Pancreas (tissue), 10 donors: ENCODE results near the gene PNPLA7. TPM values are rescaled to one million over a fixed set of nuclear protein-coding genes. Genes with fewer than 3 reads are reported as not detected.
A peak's percentile ranks its signal among the peaks of the same experiment; 100 is the strongest.

Experiments
- ATAC-seq, 4 donors: fragments of 200-7000 bp; cut with Tn5 transposase; one replicate each; pipeline versions ENCODE4 v1.8.0 to v1.9.1; 2020; ENCODE audit warnings: mild to moderate bottlenecking in 4 of 4, moderate library complexity in 4 of 4
- DNase-seq, 6 donors: peaks; one replicate each; pipeline ENCODE4 v3.0.0-alpha.2; 2020
- FAIRE-seq: peaks from 2 replicates; lab custom pipeline; 2012; peaks lifted over from hg19 to GRCh38; lab: Jason Lieb, UNC
- H3K27ac ChIP-seq, 4 donors: fragments of 200-600 bp; sonication (generic); 1 replicate in 3 of 4; 2 replicates in 1 of 4; pipeline versions ENCODE4 v1.5.0 to v1.8.0; 2020
- H3K27me3 ChIP-seq, 4 donors: fragments of 200-600 bp; one replicate each; pipeline ENCODE4 v1.8.0; 2021
- H3K36me3 ChIP-seq, 3 donors: fragments of 200-600 bp; sonication (generic) in 1 of 3; one replicate each; pipeline versions ENCODE4 v1.5.0 to v1.8.0; 2020 to 2021
- H3K4me1 ChIP-seq, 3 donors: fragments of 200-600 bp; one replicate each; pipeline ENCODE4 v1.8.0; 2021
- H3K4me3 ChIP-seq, 4 donors: fragments of 200-600 bp; sonication (generic) in 2 of 4; one replicate each; pipeline versions ENCODE4 v1.5.0 to v1.8.0; 2020 to 2021
- H3K9me3 ChIP-seq, 4 donors: fragments of 200-600 bp; one replicate each; pipeline ENCODE4 v1.8.0; 2021
- WGBS, 2 donors: extraction: QIAGEN DNeasy Blood & Tissue Kit; methylation state at CpG; one replicate each; pipeline ENCODE4 v1.1.7; 2013; 5-methylcytosine and 5-hydroxymethylcytosine counted together
- intact Hi-C, 3 donors: fragments of 100-400 bp; cut with DNase I; formaldehyde crosslinking; loops; one replicate each; pipeline versions ENCODE4 v1.11.1 to v1.14.2; 2022
- polyA plus RNA-seq, 2 donors: library from polyadenylated mRNA; stranded (reverse); fragments of 200-250 nt; gene quantifications; one replicate each; pipeline ENCODE4 v1.2.3, GENCODE V29; 2013
- total RNA-seq, 6 donors: library from RNA; stranded (reverse); fragmentation: NEBNext Ultra II Directional in 4 of 6; extraction: Animal tissue kit (Norgen Biotek cat#: 25700) in 4 of 6; gene quantifications; one replicate each; pipeline versions ENCODE4 v1.2.1 to v1.2.4, GENCODE V29; 2021 to 2023
- TF ChIP-seq, protein P1 (sequence below), 4 donors: fragments of 200-600 bp; sonication (generic) in 3 of 4; IDR thresholded peaks; one replicate each; pipeline versions ENCODE4 v1.5.0 to v1.8.0; 2021; ENCODE audit warnings: antibody characterized with exemption in 4 of 4
- donor health status: healthy with polysubstance abuse.
- donor health status: DM: no; HTN: no; CAD: no; lungs with moderate emphysema.
- donor health status: DM: no; HTN: no; CAD: no.
- donor health status: control.
- donor health status: control.
- donor health status: Bipolar disorder and iron deficiency.
- donor health status: DM: yes; HTN: yes; CAD: no.
- donor health status: DM: no; HTN: no; CAD: no.
- donor health status: DM: no; HTN: no; CAD: no.
- donor health status: DM: yes; HTN: yes; CAD: no.

Gene PNPLA7
- total and polyA plus RNA-seq, 8 donors = 7.1 to 71.8 (median 18.0) TPM

DNA sequence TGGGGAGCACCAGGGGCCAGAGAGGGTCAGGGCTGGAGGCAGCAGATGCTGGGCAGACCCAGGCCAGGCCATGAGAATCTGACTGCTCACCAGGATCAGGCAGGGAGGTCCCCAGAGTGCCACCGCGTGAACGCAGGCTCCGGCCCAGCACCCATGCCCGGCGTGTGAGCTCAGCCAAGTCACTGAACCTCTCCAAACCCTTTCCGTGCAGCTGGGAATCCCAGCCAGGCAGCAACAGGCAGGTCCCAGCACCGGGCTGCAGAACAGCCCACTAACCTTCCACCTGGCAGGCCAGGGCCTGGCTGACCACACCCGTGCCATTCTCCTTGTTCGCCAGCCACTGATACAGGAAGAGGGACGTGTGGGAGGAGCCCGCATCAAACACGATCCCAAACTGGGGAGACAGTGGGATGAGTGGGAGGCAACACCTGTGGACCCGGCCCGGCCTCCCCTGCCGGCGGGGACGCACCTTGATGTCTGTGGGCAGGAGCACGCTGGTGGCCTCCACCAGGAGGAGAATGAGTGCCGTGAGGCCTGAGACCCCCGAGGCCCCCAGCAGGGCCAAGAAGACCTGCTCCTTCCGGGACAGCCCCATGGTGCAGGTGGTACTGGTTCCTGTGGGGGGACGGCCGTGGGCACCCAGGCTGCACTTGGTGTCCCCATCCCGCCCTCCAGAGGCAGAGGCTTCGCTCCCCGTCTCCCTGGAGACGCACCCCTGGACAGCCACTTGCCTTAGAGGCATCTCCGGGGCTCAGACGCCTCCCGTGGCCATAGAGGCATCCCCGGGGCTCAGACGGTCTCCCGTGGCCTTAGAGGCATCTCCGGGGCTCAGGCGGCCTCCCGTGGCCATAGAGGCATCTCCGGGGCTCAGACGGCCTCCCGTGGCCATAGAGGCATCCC, 112.3 kb downstream of the PNPLA7 start:
- intact Hi-C loops = no loop called here
- FAIRE-seq (no peak), ATAC-seq (no peak), DNase-seq (peak in 3 of 6 donors; percentile 47 to 75 (median 56))
- H3K27me3 ChIP-seq = no peaks in the 10 kb centered on the region
- WGBS, 2 donors = 81% methylated on average over 40 of the region's 40 CpGs
- H3K27ac ChIP-seq = no peak overlapping the region
- no peaks in the 10 kb centered on the region for H3K9me3 ChIP-seq
- TF ChIP-seq, protein P1, sequence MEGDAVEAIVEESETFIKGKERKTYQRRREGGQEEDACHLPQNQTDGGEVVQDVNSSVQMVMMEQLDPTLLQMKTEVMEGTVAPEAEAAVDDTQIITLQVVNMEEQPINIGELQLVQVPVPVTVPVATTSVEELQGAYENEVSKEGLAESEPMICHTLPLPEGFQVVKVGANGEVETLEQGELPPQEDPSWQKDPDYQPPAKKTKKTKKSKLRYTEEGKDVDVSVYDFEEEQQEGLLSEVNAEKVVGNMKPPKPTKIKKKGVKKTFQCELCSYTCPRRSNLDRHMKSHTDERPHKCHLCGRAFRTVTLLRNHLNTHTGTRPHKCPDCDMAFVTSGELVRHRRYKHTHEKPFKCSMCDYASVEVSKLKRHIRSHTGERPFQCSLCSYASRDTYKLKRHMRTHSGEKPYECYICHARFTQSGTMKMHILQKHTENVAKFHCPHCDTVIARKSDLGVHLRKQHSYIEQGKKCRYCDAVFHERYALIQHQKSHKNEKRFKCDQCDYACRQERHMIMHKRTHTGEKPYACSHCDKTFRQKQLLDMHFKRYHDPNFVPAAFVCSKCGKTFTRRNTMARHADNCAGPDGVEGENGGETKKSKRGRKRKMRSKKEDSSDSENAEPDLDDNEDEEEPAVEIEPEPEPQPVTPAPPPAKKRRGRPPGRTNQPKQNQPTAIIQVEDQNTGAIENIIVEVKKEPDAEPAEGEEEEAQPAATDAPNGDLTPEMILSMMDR (IDR thresholded peaks at IDR 0.05) = no peak
- no peaks in the 10 kb centered on the region for H3K36me3 ChIP-seq
- H3K4me3 ChIP-seq = no peak overlapping the region
- H3K4me1 ChIP-seq = peaks cover 11 to 13% (median 12%) of the 10 kb centered on the region in 3 donors

DNA sequence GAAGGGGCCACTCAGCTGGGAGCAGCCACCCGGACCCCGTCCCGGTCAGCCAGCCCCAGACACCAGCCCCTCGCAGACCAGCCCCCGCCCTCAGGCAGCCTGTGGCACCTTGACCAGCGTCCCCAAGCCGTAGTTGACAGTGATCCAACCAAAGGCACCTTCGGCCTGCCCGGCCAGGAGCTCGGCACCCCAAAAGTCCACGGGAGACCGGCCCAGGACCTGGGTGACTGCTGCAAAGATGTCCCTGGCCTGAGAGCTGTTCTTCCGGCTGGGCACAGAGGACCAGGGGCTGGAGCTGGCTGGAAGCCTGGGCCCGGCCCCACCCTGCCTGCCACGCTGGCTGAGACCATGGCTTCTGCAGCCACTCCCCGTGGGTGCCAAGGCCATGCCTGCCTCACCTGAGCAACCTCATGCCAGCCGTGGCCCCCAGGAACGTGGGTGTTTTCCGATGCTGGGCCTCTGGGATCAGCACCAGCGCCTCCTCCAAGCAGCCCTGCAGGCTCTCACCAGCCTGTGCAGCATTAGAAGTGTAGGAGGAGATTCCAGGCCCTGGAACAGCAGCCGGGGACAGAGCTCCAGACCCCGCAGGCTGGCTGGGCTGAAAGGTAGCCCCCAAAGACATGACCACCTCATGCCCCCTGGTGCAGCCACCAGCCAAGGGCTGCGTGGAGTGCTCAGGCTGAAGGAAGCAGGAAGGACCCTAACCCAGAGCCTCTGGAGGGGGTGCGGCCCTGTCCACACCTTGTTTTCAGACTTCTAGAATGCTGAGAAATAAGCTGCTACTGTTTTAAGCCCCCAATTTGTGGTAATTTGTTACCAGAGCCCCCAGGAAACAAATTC, 113.2 kb downstream of the PNPLA7 start:
- Histone ChIP-seq H3K27me3 (no peaks in the 10 kb centered on the region), H3K27ac (peak overlapping the region in 1 of 4 donors; percentile 19), H3K36me3 (no peaks in the 10 kb centered on the region), H3K4me3 (no peak overlapping the region), H3K4me1 (peaks cover 11 to 13% (median 12%) of the 10 kb centered on the region in 3 donors), H3K9me3 (no peaks in the 10 kb centered on the region)
- peak in 1 of 4 donors; percentile 2 for ATAC-seq
- peak in 3 of 6 donors; percentile 62 to 82 (median 62) for DNase-seq
- WGBS, 2 donors = 64 to 73% methylated on average over 24 of the region's 24 CpGs
- intact Hi-C loops = no loop called here
- no peak for FAIRE-seq
- TF ChIP-seq, protein P1 (IDR thresholded peaks at IDR 0.05) = no peak

DNA sequence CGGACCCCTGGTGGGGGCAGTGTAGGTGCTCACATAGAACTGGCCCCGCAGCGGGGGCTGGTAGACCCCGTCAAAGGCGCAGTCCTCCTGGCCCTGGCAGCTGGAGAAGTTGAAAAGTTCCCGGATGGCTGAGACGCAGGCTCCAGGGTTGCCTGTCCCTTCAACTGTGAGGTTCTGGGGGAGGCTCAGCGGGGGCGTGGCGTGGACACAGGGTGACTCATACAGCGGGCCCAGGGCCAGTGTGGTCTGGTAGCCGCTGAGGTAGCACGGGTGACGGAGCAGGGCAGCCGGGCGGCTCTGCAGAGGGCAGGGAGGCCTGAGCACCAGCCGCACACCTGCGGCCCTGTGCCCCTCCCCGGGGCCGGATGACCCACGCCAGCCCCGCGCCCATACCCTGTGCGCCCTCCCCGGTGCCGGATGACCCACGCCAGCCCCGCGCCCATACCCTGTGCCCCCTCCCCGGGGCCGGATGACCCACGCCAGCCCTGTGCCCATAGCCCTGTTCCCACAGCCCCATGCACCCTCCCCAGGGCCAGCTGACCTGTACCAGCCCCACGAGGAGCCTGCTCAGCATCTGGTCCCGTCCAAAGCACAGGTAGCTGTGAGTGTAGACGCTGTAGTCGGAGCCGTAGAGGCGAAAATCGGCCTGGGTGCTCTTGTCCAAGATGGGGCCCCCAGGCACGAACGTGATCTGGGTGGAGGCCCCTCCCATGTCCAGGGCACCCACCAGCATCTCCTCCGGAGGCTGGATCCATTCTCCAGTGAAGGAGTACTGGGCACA, 114.0 kb downstream of the PNPLA7 start:
- Histone ChIP-seq H3K27me3 (no peaks in the 10 kb centered on the region), H3K9me3 (no peaks in the 10 kb centered on the region), H3K36me3 (no peaks in the 10 kb centered on the region), H3K4me1 (peaks cover 11 to 13% (median 12%) of the 10 kb centered on the region in 3 donors), H3K4me3 (no peak overlapping the region), H3K27ac (peak overlapping the region in 3 of 4 donors; percentile 19 to 81 (median 66))
- intact Hi-C loops = no loop called here
- TF ChIP-seq, protein P1 (IDR thresholded peaks at IDR 0.05) = no peak
- 36 to 45% methylated on average over 31 to 42 of the region's 42 CpGs for WGBS, 2 donors
- DNase-seq (peak; percentile 88 to 97 (median 94)), FAIRE-seq (no peak), ATAC-seq (peak; percentile 90 to 96 (median 94))

GRCh38 chr9:137435381-137435891, 114.8 kb downstream of the PNPLA7 start:
- Histone ChIP-seq H3K36me3 (no peaks in the 10 kb centered on the region), H3K27ac (peak overlapping the region in 3 of 4 donors; percentile 19 to 81 (median 66)), H3K4me3 (no peak overlapping the region), H3K27me3 (no peaks in the 10 kb centered on the region), H3K9me3 (no peaks in the 10 kb centered on the region), H3K4me1 (peaks cover 11 to 13% (median 12%) of the 10 kb centered on the region in 3 donors)
- peak; percentile 5 to 18 (median 12) for ATAC-seq
- peak in 2 of 6 donors; percentile 59 to 63 for DNase-seq
- TF ChIP-seq, protein P1 (IDR thresholded peaks at IDR 0.05) = no peak
- 75 to 83% methylated on average over 20 of the region's 20 CpGs for WGBS, 2 donors
- intact Hi-C loops = no loop called here
- no peak for FAIRE-seq
